Ishikawa (cell line): ENCODE measurements around the gene FAM222A.

Experiments used
- EP300 ChIP-seq: IDR thresholded peaks from 2 replicates; pipeline ENCODE4 v1.6.1; 2012; ENCODE audit warnings: borderline replicate concordance
- FOXM1 ChIP-seq: IDR thresholded peaks from 2 replicates; pipeline ENCODE4 v1.6.1; 2012; ENCODE audit warnings: low read depth, borderline replicate concordance
- RAD21 ChIP-seq: IDR thresholded peaks from 2 replicates; pipeline ENCODE4 v1.6.1; 2012; ENCODE audit warnings: low read depth
- TAF1 ChIP-seq: IDR thresholded peaks from 2 replicates; pipeline ENCODE4 v1.6.1; 2012; ENCODE audit warnings: low read depth, mild to moderate bottlenecking
- TEAD4 ChIP-seq: IDR thresholded peaks from 2 replicates; pipeline ENCODE4 v1.6.1; 2012
- YY1 ChIP-seq: IDR thresholded peaks from 2 replicates; pipeline ENCODE4 v1.6.1; 2012; ENCODE audit warnings: low read depth
- TF ChIP-seq, protein P1 (sequence below): IDR thresholded peaks from 2 replicates; pipeline ENCODE4 v1.6.1; 2012

DNA sequence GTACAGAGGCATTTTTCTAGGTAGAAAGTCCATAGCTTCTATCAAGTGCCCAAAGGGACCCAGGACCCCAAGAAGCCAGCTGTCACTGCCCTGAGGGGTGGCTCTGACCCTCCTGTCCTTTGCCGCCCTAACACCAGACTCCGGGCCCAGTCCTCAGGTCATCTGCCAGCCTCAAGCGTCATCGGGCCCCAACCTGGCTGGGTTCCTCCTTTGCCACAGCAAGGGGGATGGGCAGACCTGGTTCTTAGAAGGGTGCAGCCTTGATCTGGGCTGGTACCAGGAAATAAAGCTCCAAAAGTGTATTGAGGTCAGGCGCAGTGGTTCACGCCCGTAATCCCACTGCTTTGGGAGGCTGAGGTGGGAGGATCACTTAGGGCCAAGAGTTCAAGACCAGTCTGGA, 27.1 kb upstream of the FAM222A start:
- TF ChIP-seq YY1, result no peak
- TF ChIP-seq RAD21, result no peak
- TF ChIP-seq, protein P1, sequence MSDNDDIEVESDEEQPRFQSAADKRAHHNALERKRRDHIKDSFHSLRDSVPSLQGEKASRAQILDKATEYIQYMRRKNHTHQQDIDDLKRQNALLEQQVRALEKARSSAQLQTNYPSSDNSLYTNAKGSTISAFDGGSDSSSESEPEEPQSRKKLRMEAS, result no peak
- TF ChIP-seq EP300, result no peak
- TF ChIP-seq TEAD4, result no peak
- TF ChIP-seq TAF1, result no peak
- no peak for TF ChIP-seq FOXM1
